HCT116 (cell line): ENCODE measurements around the gene STAT4. TPM values are rescaled to one million over a fixed set of nuclear protein-coding genes. Genes with fewer than 3 reads are reported as not detected.

Experiments
- ATAC-seq: fragments of 200-7000 bp; cut with Tn5 transposase; 2 replicates; pipeline ENCODE4 v1.9.1; 2020; ENCODE audit warnings: mild to moderate bottlenecking, moderate library complexity
- BruUV-seq: library from RNA; stranded (reverse); fragments of 400-500 nt; replicated peaks from 2 replicates; lab custom pipeline; 2021; lab: Mats Ljungman, UMichigan
- CTCF ChIA-PET: fragments of 300-600 bp; sonication (Branson Sonifier 250); formaldehyde crosslinking; loops from one replicate; lab custom pipeline; 2021; ENCODE audit warnings: antibody characterized with exemption; lab: Charles Lee
- POLR2A ChIA-PET: fragments of 300-600, 350-600 bp; sonication (Branson Sonifier 250); formaldehyde crosslinking; loops from one replicate; lab custom pipeline; 2021; ENCODE audit warnings: antibody characterized with exemption; lab: Charles Lee
- RAD21 ChIA-PET, 2 experiments: fragments of 300-600 bp; sonication (Branson Sonifier 250); formaldehyde crosslinking; loops; one replicate each; lab custom pipeline; 2023; ENCODE audit warnings: low total read pairs in 2 of 2; ENCODE audit not compliant: uncharacterized antibody in 2 of 2, unreplicated experiment in 2 of 2, low non-redundant PET in 1 of 2; lab: Charles Lee
- DNase-seq: peaks from one replicate; pipeline ENCODE4 v3.0.0-alpha.2; 2010; ENCODE audit warnings: low read depth, low spot score
- H2AFZ ChIP-seq: fragments of 200-600 bp; shearing (Covaris generic), sonication (generic); 2 replicates; pipeline ENCODE4 v1.6.1; 2017; ENCODE audit warnings: low read depth, mixed run types, mixed read lengths, antibody characterized with exemption, low read length; ENCODE audit not compliant: poor library complexity, severe bottlenecking
- H3K27ac ChIP-seq: 2 replicates; pipeline ENCODE4 v1.5.1; 2012; ENCODE audit warnings: low read depth, low read length
- H3K27me3 ChIP-seq: fragments of 200-600 bp; sonication (generic); 2 replicates; pipeline ENCODE4 v1.6.1; 2016; ENCODE audit warnings: mixed run types, low read length, mixed read lengths; ENCODE audit not compliant: insufficient read depth
- H3K36me3 ChIP-seq, 2 experiments: fragments of 200-500 bp in 1 of 2; fragments of 200-600 bp in 1 of 2; sonication (Bioruptor generic) in 1 of 2; sonication (generic) in 1 of 2; 2 replicates each; pipeline versions ENCODE4 v1.5.1 to v1.6.1; 2014 to 2016; ENCODE audit warnings: low read length in 2 of 2, inconsistent platforms in 1 of 2, mixed read lengths in 1 of 2, mixed run types in 1 of 2; ENCODE audit not compliant: insufficient read depth in 2 of 2, control insufficient read depth in 1 of 2
- H3K4me1 ChIP-seq, 2 experiments: fragments of 200-600 bp in 1 of 2; sonication (generic) in 1 of 2; 2 replicates each; pipeline versions ENCODE4 v1.5.1 to v1.6.1; 2012 to 2017; ENCODE audit warnings: low read length in 2 of 2, inconsistent platforms in 1 of 2, mild to moderate bottlenecking in 1 of 2, mixed read lengths in 1 of 2, mixed run types in 1 of 2, moderate library complexity in 1 of 2; ENCODE audit not compliant: insufficient read depth in 2 of 2, control insufficient read depth in 1 of 2
- H3K4me2 ChIP-seq: fragments of 200-600 bp; sonication (generic); 2 replicates; pipeline ENCODE4 v1.6.1; 2017; ENCODE audit warnings: mixed run types, low read length, mixed read lengths
- H3K4me3 ChIP-seq, 2 experiments: fragments of 200-600 bp in 1 of 2; sonication (generic) in 1 of 2; replicated peaks in 1 of 2; 2 replicates each; pipeline ENCODE4 v1.5.1; 2011 to 2016; ENCODE audit warnings: low read length in 2 of 2, control low read depth in 1 of 2, low read depth in 1 of 2, mild to moderate bottlenecking in 1 of 2, mixed read lengths in 1 of 2, mixed run types in 1 of 2
- H3K79me2 ChIP-seq: fragments of 200-600 bp; sonication (generic); 2 replicates; pipeline ENCODE4 v1.6.1; 2017; ENCODE audit warnings: mild to moderate bottlenecking, mixed run types, low read length, moderate library complexity, mixed read lengths; ENCODE audit not compliant: insufficient read depth
- H3K9ac ChIP-seq: fragments of 200-600 bp; sonication (generic); 2 replicates; pipeline ENCODE4 v1.6.1; 2016; ENCODE audit warnings: low read length, mixed read lengths
- H3K9me2 ChIP-seq: fragments of 200-600 bp; sonication (generic), shearing (Covaris generic); 2 replicates; pipeline ENCODE4 v1.6.1; 2017; ENCODE audit warnings: mixed run types, mild to moderate bottlenecking, moderate library complexity; ENCODE audit not compliant: insufficient read depth
- H3K9me3 ChIP-seq, 2 experiments: fragments of 200-500 bp in 1 of 2; fragments of 200-600 bp in 1 of 2; sonication (Bioruptor generic) in 1 of 2; sonication (generic) in 1 of 2; 2 replicates each; pipeline ENCODE4 v1.6.1; 2014 to 2017; ENCODE audit warnings: low read length in 2 of 2, mixed read lengths in 2 of 2, inconsistent platforms in 1 of 2, low read depth in 1 of 2, mild to moderate bottlenecking in 1 of 2, mixed run types in 1 of 2, moderate library complexity in 1 of 2; ENCODE audit not compliant: control insufficient read depth in 1 of 2, insufficient read depth in 1 of 2
- H4K20me1 ChIP-seq: fragments of 200-600 bp; sonication (generic), shearing (Covaris generic); 2 replicates; pipeline ENCODE4 v1.6.1; 2017; ENCODE audit warnings: mixed run types, mild to moderate bottlenecking, moderate library complexity; ENCODE audit not compliant: insufficient read depth
- CEBPB ChIP-seq: IDR thresholded peaks from 2 replicates; pipeline ENCODE4 v1.6.1; 2012; ENCODE audit warnings: low read depth
- EGR1 ChIP-seq: IDR thresholded peaks from 2 replicates; pipeline ENCODE4 v1.6.1; 2012; ENCODE audit warnings: low read depth
- ELF1 ChIP-seq: IDR thresholded peaks from 2 replicates; pipeline ENCODE4 v1.6.1; 2012; ENCODE audit warnings: low read depth, borderline replicate concordance
- EZH2phosphoT487 ChIP-seq: fragments of 200-600 bp; IDR thresholded peaks from 2 replicates; pipeline ENCODE4 v1.6.1; 2018; ENCODE audit warnings: antibody characterized with exemption, borderline replicate concordance
- intact Hi-C: fragments of 100-400 bp; cut with micrococcal nuclease; formaldehyde crosslinking; loops from 2 replicates; pipeline ENCODE4 v1.10.0; 2022
- total RNA-seq: library from RNA; stranded (reverse); gene quantifications from one replicate; pipeline ENCODE4 v1.2.1, GENCODE V29; 2021; ENCODE audit not compliant: unreplicated experiment
- TF ChIP-seq, protein P1 (sequence below), 3 experiments: fragments of 200-600 bp in 1 of 3; sonication (generic) in 1 of 3; IDR thresholded peaks in 2 of 3; conservative IDR thresholded peaks in 1 of 3; 2 replicates each; pipeline ENCODE4 v1.5.1; 2012 to 2017; ENCODE audit warnings: low read depth in 2 of 3, low read length in 2 of 3, antibody characterized with exemption in 1 of 3, borderline replicate concordance in 1 of 3, control low read depth in 1 of 3, mild to moderate bottlenecking in 1 of 3, mixed read lengths in 1 of 3, mixed run types in 1 of 3, moderate library complexity in 1 of 3; ENCODE audit not compliant: insufficient read depth in 1 of 3
- TF ChIP-seq, protein P2 (sequence below): IDR thresholded peaks from 2 replicates; pipeline ENCODE4 v1.6.1; 2012; ENCODE audit warnings: low read depth

Gene STAT4
- total RNA-seq, 1 experiment from 2014 or later: 2.0 TPM

DNA sequence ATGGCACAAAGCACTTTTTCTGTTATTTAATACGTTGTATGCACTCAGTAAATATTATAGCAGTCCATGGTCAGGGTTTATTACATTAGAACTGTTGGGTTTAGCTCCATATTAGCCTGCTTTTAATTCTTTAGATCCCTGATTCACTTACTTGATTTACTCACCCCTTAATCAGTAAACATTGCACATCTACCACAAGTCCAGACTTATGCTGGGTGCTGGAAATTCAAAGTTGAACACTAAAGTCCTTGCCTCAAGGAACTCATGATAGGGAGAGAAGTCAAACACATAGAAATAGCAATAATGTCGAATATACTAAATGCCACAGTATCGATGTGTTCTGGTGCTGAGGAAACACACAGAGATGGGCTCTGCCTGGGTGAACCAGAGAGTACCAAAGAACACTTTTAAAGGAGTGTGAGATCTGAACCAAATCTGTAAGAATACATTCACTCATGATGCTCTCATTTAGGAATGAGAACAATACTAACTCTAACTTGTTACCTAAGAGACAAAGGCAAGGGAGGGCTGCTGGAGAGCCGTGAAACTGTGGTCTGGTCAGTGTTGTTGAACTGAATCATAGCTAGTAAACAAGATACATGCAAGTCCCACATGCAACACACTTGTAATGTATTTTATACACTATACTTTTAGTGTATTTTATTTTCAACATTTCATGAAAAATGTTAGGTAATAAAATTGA is 4.9 kb downstream of the STAT4 start:
- DNase-seq: no peak
- no peak for ATAC-seq

More for the DNA sequence above, 4.9 kb downstream of the STAT4 start:
- ChIA-PET POLR2A (no interaction called here), RAD21 (no interaction called here), CTCF (no interaction called here)
- H2AFZ ChIP-seq: no peak overlapping the region
- H3K9me3 ChIP-seq: no peaks in the 10 kb centered on the region
- H3K9me2 ChIP-seq: no peaks in the 10 kb centered on the region
- no peak overlapping the region for H3K9ac ChIP-seq
- no peaks in the 10 kb centered on the region for H4K20me1 ChIP-seq
- TF ChIP-seq EZH2phosphoT487 (no peak), EGR1 (no peak), CEBPB (no peak), ELF1 (no peak)
- TF ChIP-seq, protein P1, sequence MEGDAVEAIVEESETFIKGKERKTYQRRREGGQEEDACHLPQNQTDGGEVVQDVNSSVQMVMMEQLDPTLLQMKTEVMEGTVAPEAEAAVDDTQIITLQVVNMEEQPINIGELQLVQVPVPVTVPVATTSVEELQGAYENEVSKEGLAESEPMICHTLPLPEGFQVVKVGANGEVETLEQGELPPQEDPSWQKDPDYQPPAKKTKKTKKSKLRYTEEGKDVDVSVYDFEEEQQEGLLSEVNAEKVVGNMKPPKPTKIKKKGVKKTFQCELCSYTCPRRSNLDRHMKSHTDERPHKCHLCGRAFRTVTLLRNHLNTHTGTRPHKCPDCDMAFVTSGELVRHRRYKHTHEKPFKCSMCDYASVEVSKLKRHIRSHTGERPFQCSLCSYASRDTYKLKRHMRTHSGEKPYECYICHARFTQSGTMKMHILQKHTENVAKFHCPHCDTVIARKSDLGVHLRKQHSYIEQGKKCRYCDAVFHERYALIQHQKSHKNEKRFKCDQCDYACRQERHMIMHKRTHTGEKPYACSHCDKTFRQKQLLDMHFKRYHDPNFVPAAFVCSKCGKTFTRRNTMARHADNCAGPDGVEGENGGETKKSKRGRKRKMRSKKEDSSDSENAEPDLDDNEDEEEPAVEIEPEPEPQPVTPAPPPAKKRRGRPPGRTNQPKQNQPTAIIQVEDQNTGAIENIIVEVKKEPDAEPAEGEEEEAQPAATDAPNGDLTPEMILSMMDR (IDR thresholded peaks at IDR 0.05 in 2 of 3, conservative IDR thresholded peaks at IDR 0.05 in 1 of 3; ENCODE audit: borderline replicate concordance in 1 of 3, insufficient read depth in 1 of 3, low read depth in 2 of 3, low read length in 2 of 3): no peak
- TF ChIP-seq, protein P2, sequence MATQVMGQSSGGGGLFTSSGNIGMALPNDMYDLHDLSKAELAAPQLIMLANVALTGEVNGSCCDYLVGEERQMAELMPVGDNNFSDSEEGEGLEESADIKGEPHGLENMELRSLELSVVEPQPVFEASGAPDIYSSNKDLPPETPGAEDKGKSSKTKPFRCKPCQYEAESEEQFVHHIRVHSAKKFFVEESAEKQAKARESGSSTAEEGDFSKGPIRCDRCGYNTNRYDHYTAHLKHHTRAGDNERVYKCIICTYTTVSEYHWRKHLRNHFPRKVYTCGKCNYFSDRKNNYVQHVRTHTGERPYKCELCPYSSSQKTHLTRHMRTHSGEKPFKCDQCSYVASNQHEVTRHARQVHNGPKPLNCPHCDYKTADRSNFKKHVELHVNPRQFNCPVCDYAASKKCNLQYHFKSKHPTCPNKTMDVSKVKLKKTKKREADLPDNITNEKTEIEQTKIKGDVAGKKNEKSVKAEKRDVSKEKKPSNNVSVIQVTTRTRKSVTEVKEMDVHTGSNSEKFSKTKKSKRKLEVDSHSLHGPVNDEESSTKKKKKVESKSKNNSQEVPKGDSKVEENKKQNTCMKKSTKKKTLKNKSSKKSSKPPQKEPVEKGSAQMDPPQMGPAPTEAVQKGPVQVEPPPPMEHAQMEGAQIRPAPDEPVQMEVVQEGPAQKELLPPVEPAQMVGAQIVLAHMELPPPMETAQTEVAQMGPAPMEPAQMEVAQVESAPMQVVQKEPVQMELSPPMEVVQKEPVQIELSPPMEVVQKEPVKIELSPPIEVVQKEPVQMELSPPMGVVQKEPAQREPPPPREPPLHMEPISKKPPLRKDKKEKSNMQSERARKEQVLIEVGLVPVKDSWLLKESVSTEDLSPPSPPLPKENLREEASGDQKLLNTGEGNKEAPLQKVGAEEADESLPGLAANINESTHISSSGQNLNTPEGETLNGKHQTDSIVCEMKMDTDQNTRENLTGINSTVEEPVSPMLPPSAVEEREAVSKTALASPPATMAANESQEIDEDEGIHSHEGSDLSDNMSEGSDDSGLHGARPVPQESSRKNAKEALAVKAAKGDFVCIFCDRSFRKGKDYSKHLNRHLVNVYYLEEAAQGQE: no peak
- no peaks in the 10 kb centered on the region for H3K36me3 ChIP-seq
- H3K79me2 ChIP-seq: no peaks in the 10 kb centered on the region
- no peak overlapping the region for H3K4me3 ChIP-seq
- H3K4me2 ChIP-seq: no peak overlapping the region
- no peaks in the 10 kb centered on the region for H3K27me3 ChIP-seq
- BruUV-seq: no TSS peak
- no peak overlapping the region for H3K27ac ChIP-seq
- H3K4me1 ChIP-seq: peaks cover 0 to under 1% of the 10 kb centered on the region in 2 experiments; a peak in 2 of 4 replicates
- intact Hi-C loops: no loop called here
